Measurements from ENCODE around the gene ADAM22. TPM values are rescaled to one million over a fixed set of nuclear protein-coding genes. Genes with fewer than 3 reads are reported as not detected.

ADAM22 gene
- polyA plus RNA-seq, 1 of the 3 experiments (the other 2 are of a cell fraction): 3.0 TPM

GRCh38 chr7:88073626-88074025 is 139.6 kb downstream of the ADAM22 start:
- Histone ChIP-seq H3F3A (replicated peaks; ENCODE audit: insufficient read depth) (no peaks in the 10 kb centered on the region), H3K27ac (ENCODE audit: low read depth in 2 of 2, low read length in 1 of 2) (no peak overlapping the region; a peak in 1 of 4 replicates), H3K4me2 (no peak overlapping the region), H4K20me1 (ENCODE audit: insufficient read depth) (no peaks in the 10 kb centered on the region), H3K4me3 (ENCODE audit: low read depth in 2 of 2, low read length in 1 of 2) (no peak overlapping the region), H3K9ac (no peak overlapping the region), H3K79me2 (ENCODE audit: insufficient read depth) (no peaks in the 10 kb centered on the region), H3K9me2 (0 out of 2 replicates have a peak, but pooled peaks cover 4% of the 10 kb centered on the region), H3K36me3 (replicated peaks in 1 of 2; ENCODE audit: control insufficient read depth in 1 of 2, insufficient read depth in 2 of 2, low read length in 1 of 2) (peaks cover 0 to 3% of the 10 kb centered on the region in 2 experiments), H2AFZ (ENCODE audit: low read depth) (no peak overlapping the region), H3K4me1 (ENCODE audit: control insufficient read depth in 1 of 2, insufficient read depth in 2 of 2, low read depth in 1 of 2, low read length in 1 of 2) (peaks cover 0 to 18% of the 10 kb centered on the region in 2 experiments; a peak in 2 of 4 replicates), H3K9me3 (no peaks in the 10 kb centered on the region), H3K27me3 (ENCODE audit: insufficient read depth) (no peaks in the 10 kb centered on the region)
- no peak for DNase-seq
- POLR2A ChIA-PET: no interaction called here
- whole genome bisulfite sequencing (ENCODE audit: low lambda C conversion rate): 67% methylated on average over 1 of the region's 1 CpG
- TF ChIP-seq SIN3A (IDR thresholded peaks at IDR 0.05; ENCODE audit: borderline replicate concordance, low read depth, low read length) (no peak), RCOR1 (IDR thresholded peaks at IDR 0.05; ENCODE audit: low read length) (no peak), NFIC (IDR thresholded peaks at IDR 0.05; ENCODE audit: borderline replicate concordance) (no peak), TCF12 (IDR thresholded peaks at IDR 0.05) (no peak), EP300 (IDR thresholded peaks at IDR 0.05; ENCODE audit: borderline replicate concordance in 1 of 2, low read depth in 1 of 2, low read length in 1 of 2) (no peak), FOXM1 (IDR thresholded peaks at IDR 0.05; ENCODE audit: low read depth) (no peak), CHD2 (IDR thresholded peaks at IDR 0.05; ENCODE audit: low read length, partially characterized antibody) (no peak), EZH2phosphoT487 (IDR thresholded peaks at IDR 0.05; ENCODE audit: borderline replicate concordance, low read depth) (no peak)
- TF ChIP-seq, protein P1, sequence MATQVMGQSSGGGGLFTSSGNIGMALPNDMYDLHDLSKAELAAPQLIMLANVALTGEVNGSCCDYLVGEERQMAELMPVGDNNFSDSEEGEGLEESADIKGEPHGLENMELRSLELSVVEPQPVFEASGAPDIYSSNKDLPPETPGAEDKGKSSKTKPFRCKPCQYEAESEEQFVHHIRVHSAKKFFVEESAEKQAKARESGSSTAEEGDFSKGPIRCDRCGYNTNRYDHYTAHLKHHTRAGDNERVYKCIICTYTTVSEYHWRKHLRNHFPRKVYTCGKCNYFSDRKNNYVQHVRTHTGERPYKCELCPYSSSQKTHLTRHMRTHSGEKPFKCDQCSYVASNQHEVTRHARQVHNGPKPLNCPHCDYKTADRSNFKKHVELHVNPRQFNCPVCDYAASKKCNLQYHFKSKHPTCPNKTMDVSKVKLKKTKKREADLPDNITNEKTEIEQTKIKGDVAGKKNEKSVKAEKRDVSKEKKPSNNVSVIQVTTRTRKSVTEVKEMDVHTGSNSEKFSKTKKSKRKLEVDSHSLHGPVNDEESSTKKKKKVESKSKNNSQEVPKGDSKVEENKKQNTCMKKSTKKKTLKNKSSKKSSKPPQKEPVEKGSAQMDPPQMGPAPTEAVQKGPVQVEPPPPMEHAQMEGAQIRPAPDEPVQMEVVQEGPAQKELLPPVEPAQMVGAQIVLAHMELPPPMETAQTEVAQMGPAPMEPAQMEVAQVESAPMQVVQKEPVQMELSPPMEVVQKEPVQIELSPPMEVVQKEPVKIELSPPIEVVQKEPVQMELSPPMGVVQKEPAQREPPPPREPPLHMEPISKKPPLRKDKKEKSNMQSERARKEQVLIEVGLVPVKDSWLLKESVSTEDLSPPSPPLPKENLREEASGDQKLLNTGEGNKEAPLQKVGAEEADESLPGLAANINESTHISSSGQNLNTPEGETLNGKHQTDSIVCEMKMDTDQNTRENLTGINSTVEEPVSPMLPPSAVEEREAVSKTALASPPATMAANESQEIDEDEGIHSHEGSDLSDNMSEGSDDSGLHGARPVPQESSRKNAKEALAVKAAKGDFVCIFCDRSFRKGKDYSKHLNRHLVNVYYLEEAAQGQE (IDR thresholded peaks at IDR 0.05; ENCODE audit: low read depth, low read length): no peak
- CTCF ChIA-PET: interaction anchor here (2.7 kb wide), 1 partner anchor 38 kb away, joined by 8 read pairs; no protein-coding TSS in a partner anchor

DNA sequence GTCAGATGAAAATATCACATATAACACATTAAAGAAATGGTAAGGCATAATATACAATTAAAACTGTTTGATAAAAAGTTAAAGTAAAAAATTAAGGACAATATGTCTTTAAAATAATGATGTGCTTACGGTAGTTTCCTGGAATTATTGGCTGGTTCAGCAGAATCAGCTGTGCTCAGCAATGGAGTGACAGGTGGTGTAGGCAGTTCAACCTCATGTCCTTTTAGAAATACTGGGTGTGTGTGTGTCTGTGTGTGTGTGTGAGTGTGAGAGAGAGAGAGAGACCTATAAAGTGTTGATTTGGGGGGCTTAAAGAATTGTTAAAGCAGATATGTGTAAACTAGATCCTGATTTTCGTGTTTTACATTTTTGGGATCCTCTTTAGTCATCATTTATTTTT is 141.2 kb downstream of the ADAM22 start:
- WGBS (ENCODE audit: low lambda C conversion rate): 81% methylated on average over 2 of the region's 2 CpGs
- no peak for TF ChIP-seq EP300 (IDR thresholded peaks at IDR 0.05; ENCODE audit: borderline replicate concordance in 1 of 2, low read depth in 1 of 2, low read length in 1 of 2)
- no peak for TF ChIP-seq ELF1 (IDR thresholded peaks at IDR 0.05)
- TF ChIP-seq TEAD4 (IDR thresholded peaks at IDR 0.05; ENCODE audit: borderline replicate concordance, insufficient read depth): no peak
- TF ChIP-seq MXI1 (IDR thresholded peaks at IDR 0.05; ENCODE audit: low read depth, low read length): no peak
- TF ChIP-seq, protein P2, sequence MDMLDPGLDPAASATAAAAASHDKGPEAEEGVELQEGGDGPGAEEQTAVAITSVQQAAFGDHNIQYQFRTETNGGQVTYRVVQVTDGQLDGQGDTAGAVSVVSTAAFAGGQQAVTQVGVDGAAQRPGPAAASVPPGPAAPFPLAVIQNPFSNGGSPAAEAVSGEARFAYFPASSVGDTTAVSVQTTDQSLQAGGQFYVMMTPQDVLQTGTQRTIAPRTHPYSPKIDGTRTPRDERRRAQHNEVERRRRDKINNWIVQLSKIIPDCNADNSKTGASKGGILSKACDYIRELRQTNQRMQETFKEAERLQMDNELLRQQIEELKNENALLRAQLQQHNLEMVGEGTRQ (IDR thresholded peaks at IDR 0.05; ENCODE audit: borderline replicate concordance, low read depth, low read length): no peak
- TF ChIP-seq ZBTB33 (IDR thresholded peaks at IDR 0.05; ENCODE audit: borderline replicate concordance, low read depth): no peak
- TF ChIP-seq RXRA (IDR thresholded peaks at IDR 0.05; ENCODE audit: borderline replicate concordance, low read depth): no peak
- TF ChIP-seq GABPA (IDR thresholded peaks at IDR 0.05; ENCODE audit: low read depth): no peak
- TF ChIP-seq RAD21 (IDR thresholded peaks at IDR 0.05; ENCODE audit: low read length): no peak
- no peak for TF ChIP-seq NRF1 (IDR thresholded peaks at IDR 0.05; ENCODE audit: low read depth, low read length)
- no peak for TF ChIP-seq CTCF (IDR thresholded peaks at IDR 0.05)

More for the DNA sequence above, 141.2 kb downstream of the ADAM22 start:
- Histone ChIP-seq H3K4me2 (no peak overlapping the region), H3K9ac (no peak overlapping the region), H4K20me1 (ENCODE audit: insufficient read depth) (no peaks in the 10 kb centered on the region), H3K27me3 (ENCODE audit: insufficient read depth) (no peaks in the 10 kb centered on the region), H2AFZ (ENCODE audit: low read depth) (no peak overlapping the region), H3K9me3 (no peaks in the 10 kb centered on the region), H3F3A (replicated peaks; ENCODE audit: insufficient read depth) (no peaks in the 10 kb centered on the region), H3K79me2 (ENCODE audit: insufficient read depth) (no peaks in the 10 kb centered on the region), H3K4me3 (ENCODE audit: low read depth in 2 of 2, low read length in 1 of 2) (no peak overlapping the region), H3K4me1 (ENCODE audit: control insufficient read depth in 1 of 2, insufficient read depth in 2 of 2, low read depth in 1 of 2, low read length in 1 of 2) (peaks cover 0 to 18% of the 10 kb centered on the region in 2 experiments; a peak in 2 of 4 replicates), H3K9me2 (0 out of 2 replicates have a peak, but pooled peaks cover 4% of the 10 kb centered on the region), H3K27ac (ENCODE audit: low read depth in 2 of 2, low read length in 1 of 2) (no peak overlapping the region), H3K36me3 (replicated peaks in 1 of 2; ENCODE audit: control insufficient read depth in 1 of 2, insufficient read depth in 2 of 2, low read length in 1 of 2) (peaks cover 0 to 3% of the 10 kb centered on the region in 2 experiments)
- no peak for DNase-seq
- ChIA-PET CTCF (no interaction called here), POLR2A (no interaction called here)

All from SK-N-SH (cell line).